ENCODE data around the gene ZSCAN25.
"Not testable (repeated sequence)": the region's sequence is repeated elsewhere in the genome, so short reads cannot be mapped to it uniquely, and the experiment has no call there.

Gene ZSCAN25

GRCh38 chr7:99653754-99654153 is 37.0 kb downstream of the ZSCAN25 start:
- no peaks in the 10 kb centered on the region for H3K36me3 ChIP-seq (replicated peaks)
- H3K27ac ChIP-seq, result no peak overlapping the region
- no peaks in the 10 kb centered on the region for H3K27me3 ChIP-seq (replicated peaks)
- no peak overlapping the region for H3K4me3 ChIP-seq (ENCODE audit: low read depth, low read length)
- TF ChIP-seq CTCF (IDR thresholded peaks at IDR 0.05; ENCODE audit: low read depth, low read length, missing control alignments), result no peak
- in situ Hi-C loops (cut with HindIII; ENCODE audit: low pct_ligation_motif_present, low sequenced_read_pairs), result no loop called here
- DNase-seq, result no peak

GRCh38 chr7:99654626-99655025 is 37.9 kb downstream of the ZSCAN25 start:
- H3K27me3 ChIP-seq (replicated peaks); H3K27ac ChIP-seq; in situ Hi-C loops (cut with HindIII; ENCODE audit: low pct_ligation_motif_present, low sequenced_read_pairs); DNase-seq; H3K4me3 ChIP-seq (ENCODE audit: low read depth, low read length); H3K36me3 ChIP-seq (replicated peaks): not testable (repeated sequence)

GRCh38 chr7:99657879-99658278 is 41.1 kb downstream of the ZSCAN25 start:
- H3K4me3 ChIP-seq (ENCODE audit: low read depth, low read length); DNase-seq; H3K36me3 ChIP-seq (replicated peaks); H3K27ac ChIP-seq; in situ Hi-C loops (cut with HindIII; ENCODE audit: low pct_ligation_motif_present, low sequenced_read_pairs); H3K27me3 ChIP-seq (replicated peaks): not testable (repeated sequence)

GRCh38 chr7:99665312-99666012 is 48.7 kb downstream of the ZSCAN25 start:
- TF ChIP-seq CTCF (IDR thresholded peaks at IDR 0.05; ENCODE audit: low read depth, low read length, missing control alignments), result no peak
- H3K36me3 ChIP-seq (replicated peaks), result no peaks in the 10 kb centered on the region
- no peak for DNase-seq
- in situ Hi-C loops (cut with HindIII; ENCODE audit: low pct_ligation_motif_present, low sequenced_read_pairs), result no loop called here
- H3K4me3 ChIP-seq (ENCODE audit: low read depth, low read length), result no peak overlapping the region
- no peaks in the 10 kb centered on the region for H3K27me3 ChIP-seq (replicated peaks)
- no peak overlapping the region for H3K27ac ChIP-seq

GRCh38 chr7:99666013-99666395 is 49.3 kb downstream of the ZSCAN25 start:
- no peak for TF ChIP-seq CTCF (IDR thresholded peaks at IDR 0.05; ENCODE audit: low read depth, low read length, missing control alignments)
- in situ Hi-C loops (cut with HindIII; ENCODE audit: low pct_ligation_motif_present, low sequenced_read_pairs), result no loop called here
- no peak for DNase-seq
- Histone ChIP-seq H3K27ac (no peak overlapping the region), H3K27me3 (replicated peaks) (no peaks in the 10 kb centered on the region), H3K36me3 (replicated peaks) (no peaks in the 10 kb centered on the region), H3K4me3 (ENCODE audit: low read depth, low read length) (no peak overlapping the region)

- in situ Hi-C loops (cut with HindIII; ENCODE audit: low pct_ligation_motif_present, low sequenced_read_pairs), result no loop called here
- no peak for TF ChIP-seq CTCF (IDR thresholded peaks at IDR 0.05; ENCODE audit: low read depth, low read length, missing control alignments)
These were observed 50.4 kb downstream of the ZSCAN25 start for GRCh38 chr7:99667179-99667578.

GRCh38 chr7:99668541-99668940 is 51.8 kb downstream of the ZSCAN25 start:
- H3K36me3 ChIP-seq (replicated peaks), result no peaks in the 10 kb centered on the region
- no peak overlapping the region for H3K4me3 ChIP-seq (ENCODE audit: low read depth, low read length)
- TF ChIP-seq CTCF (IDR thresholded peaks at IDR 0.05; ENCODE audit: low read depth, low read length, missing control alignments), result no peak
- no peaks in the 10 kb centered on the region for H3K27me3 ChIP-seq (replicated peaks)
- H3K27ac ChIP-seq, result no peak overlapping the region
- DNase-seq, result no peak
- in situ Hi-C loops (cut with HindIII; ENCODE audit: low pct_ligation_motif_present, low sequenced_read_pairs), result no loop called here

More at GRCh38 chr7:99667179-99667578, 50.4 kb downstream of the ZSCAN25 start:
- Histone ChIP-seq H3K4me3 (ENCODE audit: low read depth, low read length) (no peak overlapping the region), H3K36me3 (replicated peaks) (no peaks in the 10 kb centered on the region), H3K27ac (no peak overlapping the region), H3K27me3 (replicated peaks) (no peaks in the 10 kb centered on the region)
- DNase-seq, result no peak

Data from brain microvascular endothelial cell (primary cell).